DND-41 (cell line): ENCODE measurements around the gene HMGCR.
"Not testable (repeated sequence)": the region's sequence is repeated elsewhere in the genome, so short reads cannot be mapped to it uniquely, and the experiment has no call there.

Source experiments
- ATAC-seq: fragments of 200-7000 bp; cut with Tn5 transposase; 3 replicates; pipeline ENCODE4 v1.9.1; 2021; ENCODE audit warnings: low read depth; ENCODE audit not compliant: insufficient read depth
- DNase-seq: peaks from one replicate; pipeline ENCODE4 v3.0.0-alpha.2; 2020
- H2AFZ ChIP-seq: 2 replicates; pipeline ENCODE4 v1.6.0; 2012; ENCODE audit warnings: low read depth, low read length
- H3K27ac ChIP-seq: 2 replicates; pipeline ENCODE4 v1.5.1; 2012; ENCODE audit warnings: low read length, inconsistent platforms
- H3K27me3 ChIP-seq: fragments of 200-600 bp; sonication (generic); 2 replicates; pipeline ENCODE4 v1.6.0; 2012; ENCODE audit warnings: low read length, mild to moderate bottlenecking, inconsistent platforms; ENCODE audit not compliant: insufficient read depth, poor library complexity
- H3K36me3 ChIP-seq: 2 replicates; pipeline ENCODE4 v1.5.1; 2012; ENCODE audit warnings: low read length, inconsistent platforms; ENCODE audit not compliant: insufficient read depth
- H3K4me1 ChIP-seq: 2 replicates; pipeline ENCODE4 v1.5.1; 2012; ENCODE audit warnings: mild to moderate bottlenecking, low read length; ENCODE audit not compliant: insufficient read depth
- H3K4me2 ChIP-seq: 2 replicates; pipeline ENCODE4 v1.6.0; 2012; ENCODE audit warnings: mild to moderate bottlenecking, moderate library complexity, low read length, inconsistent platforms; ENCODE audit not compliant: insufficient read depth
- H3K4me3 ChIP-seq, 2 experiments: fragments of 200-600 bp in 1 of 2; shearing (Covaris generic) in 1 of 2; 2 replicates each; pipeline ENCODE4 v1.5.1; 2012 to 2016; ENCODE audit warnings: inconsistent platforms in 2 of 2, low read length in 2 of 2, mild to moderate bottlenecking in 2 of 2, low read depth in 1 of 2, moderate library complexity in 1 of 2
- H3K79me2 ChIP-seq: 2 replicates; pipeline ENCODE4 v1.6.0; 2012; ENCODE audit warnings: low read length, inconsistent platforms; ENCODE audit not compliant: insufficient read depth
- H3K9ac ChIP-seq: 2 replicates; pipeline ENCODE4 v1.6.0; 2012; ENCODE audit warnings: low read depth, mild to moderate bottlenecking, inconsistent platforms, low read length, moderate library complexity
- H3K9me3 ChIP-seq: 2 replicates; pipeline ENCODE4 v1.5.1; 2012; ENCODE audit warnings: low read length, moderate library complexity, mild to moderate bottlenecking, inconsistent platforms; ENCODE audit not compliant: insufficient read depth, severe bottlenecking
- H4K20me1 ChIP-seq: 2 replicates; pipeline ENCODE4 v1.6.0; 2012; ENCODE audit warnings: low read length; ENCODE audit not compliant: insufficient read depth
- EZH2 ChIP-seq: IDR thresholded peaks from 3 replicates; pipeline ENCODE4 v1.6.1; 2012; ENCODE audit warnings: borderline replicate concordance, low read depth, mild to moderate bottlenecking, moderate library complexity, low read length, inconsistent platforms; ENCODE audit not compliant: severe bottlenecking
- TF ChIP-seq, protein P1 (sequence below): IDR thresholded peaks from 2 replicates; pipeline ENCODE4 v1.5.1; 2012; ENCODE audit warnings: borderline replicate concordance, low read length, moderate library complexity, mild to moderate bottlenecking; ENCODE audit not compliant: poor library complexity, severe bottlenecking; ENCODE audit errors: extremely low read depth

The HMGCR gene

DNA sequence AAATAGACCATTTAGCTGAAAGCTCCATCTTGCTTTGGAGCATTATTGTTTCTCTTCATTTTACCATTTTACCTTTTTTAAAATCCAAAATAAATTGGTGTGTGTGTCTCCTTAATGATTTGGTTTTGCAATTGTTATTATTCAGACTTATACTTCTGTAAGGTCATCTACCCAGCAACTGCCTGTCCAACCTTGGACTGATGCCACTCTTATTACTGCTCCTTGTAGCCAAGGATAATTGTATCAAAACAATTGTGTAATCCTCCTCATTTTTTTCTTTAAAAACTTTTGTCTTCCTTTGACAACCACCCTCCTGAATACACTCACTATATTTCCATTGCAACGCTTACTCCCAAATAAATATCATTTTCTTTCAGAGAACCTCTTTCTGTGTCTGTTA is 30.3 kb upstream of the HMGCR start:
- H3K36me3 ChIP-seq: no peaks in the 10 kb centered on the region
- H4K20me1 ChIP-seq: no peaks in the 10 kb centered on the region
- no peak overlapping the region for H3K4me2 ChIP-seq
- no peak overlapping the region for H3K4me3 ChIP-seq
- DNase-seq: no peak
- TF ChIP-seq, protein P1, sequence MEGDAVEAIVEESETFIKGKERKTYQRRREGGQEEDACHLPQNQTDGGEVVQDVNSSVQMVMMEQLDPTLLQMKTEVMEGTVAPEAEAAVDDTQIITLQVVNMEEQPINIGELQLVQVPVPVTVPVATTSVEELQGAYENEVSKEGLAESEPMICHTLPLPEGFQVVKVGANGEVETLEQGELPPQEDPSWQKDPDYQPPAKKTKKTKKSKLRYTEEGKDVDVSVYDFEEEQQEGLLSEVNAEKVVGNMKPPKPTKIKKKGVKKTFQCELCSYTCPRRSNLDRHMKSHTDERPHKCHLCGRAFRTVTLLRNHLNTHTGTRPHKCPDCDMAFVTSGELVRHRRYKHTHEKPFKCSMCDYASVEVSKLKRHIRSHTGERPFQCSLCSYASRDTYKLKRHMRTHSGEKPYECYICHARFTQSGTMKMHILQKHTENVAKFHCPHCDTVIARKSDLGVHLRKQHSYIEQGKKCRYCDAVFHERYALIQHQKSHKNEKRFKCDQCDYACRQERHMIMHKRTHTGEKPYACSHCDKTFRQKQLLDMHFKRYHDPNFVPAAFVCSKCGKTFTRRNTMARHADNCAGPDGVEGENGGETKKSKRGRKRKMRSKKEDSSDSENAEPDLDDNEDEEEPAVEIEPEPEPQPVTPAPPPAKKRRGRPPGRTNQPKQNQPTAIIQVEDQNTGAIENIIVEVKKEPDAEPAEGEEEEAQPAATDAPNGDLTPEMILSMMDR: no peak
- no peak for TF ChIP-seq EZH2
- ATAC-seq: no peak
- no peak overlapping the region for H2AFZ ChIP-seq
- H3K27ac ChIP-seq: no peak overlapping the region
- H3K9me3 ChIP-seq: no peaks in the 10 kb centered on the region
- H3K9ac ChIP-seq: no peak overlapping the region
- H3K27me3 ChIP-seq: no peaks in the 10 kb centered on the region
- no peaks in the 10 kb centered on the region for H3K4me1 ChIP-seq
- H3K79me2 ChIP-seq: no peaks in the 10 kb centered on the region

DNA sequence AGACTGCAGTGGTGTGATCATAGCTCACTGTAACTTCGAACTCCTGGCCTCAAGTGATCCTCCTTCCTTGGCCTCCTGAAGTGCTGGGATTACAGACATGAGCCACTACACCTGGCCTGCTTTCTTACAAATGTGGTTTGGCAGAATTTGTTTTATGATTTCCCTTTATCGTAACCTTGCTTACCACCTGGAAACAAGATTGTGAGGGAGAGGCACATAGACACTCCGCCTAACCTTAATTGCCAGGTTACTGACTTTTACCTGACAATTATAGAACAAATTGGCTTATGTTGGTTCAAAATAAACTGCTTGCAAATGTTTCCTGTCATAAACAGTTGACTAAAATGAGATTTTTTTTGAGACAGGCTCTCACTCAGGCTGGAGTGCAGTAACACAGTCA is 26.8 kb upstream of the HMGCR start:
- Histone ChIP-seq H3K4me3 (no peak overlapping the region), H3K4me2 (no peak overlapping the region), H3K9ac (no peak overlapping the region), H2AFZ (no peak overlapping the region), H3K36me3 (no peaks in the 10 kb centered on the region), H3K27ac (no peak overlapping the region), H3K9me3 (no peaks in the 10 kb centered on the region), H4K20me1 (no peaks in the 10 kb centered on the region), H3K27me3 (no peaks in the 10 kb centered on the region), H3K4me1 (no peaks in the 10 kb centered on the region), H3K79me2 (no peaks in the 10 kb centered on the region)
- DNase-seq (no peak), ATAC-seq (no peak)
- TF ChIP-seq, protein P1: no peak
- TF ChIP-seq EZH2: no peak

DNA sequence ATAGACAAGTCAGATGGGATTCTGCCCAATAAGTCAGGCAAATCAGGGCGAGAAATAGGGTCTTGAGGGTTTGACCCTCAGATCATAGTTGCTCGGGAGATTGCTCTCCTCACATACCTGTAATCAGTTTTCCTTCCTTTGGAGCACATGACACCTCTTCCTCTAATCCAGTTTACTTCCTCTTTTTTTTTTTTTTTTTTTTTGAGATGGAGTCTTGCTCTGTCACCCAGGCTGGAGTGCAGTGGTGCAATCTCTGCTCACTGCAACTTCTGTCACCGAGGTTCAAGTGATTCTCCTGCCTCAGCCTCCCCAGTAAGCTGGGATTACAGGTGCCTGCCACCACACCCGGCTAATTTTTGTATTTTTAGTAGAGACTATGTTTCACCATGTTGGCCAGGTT is 17.9 kb upstream of the HMGCR start:
- ATAC-seq, H2AFZ ChIP-seq, H4K20me1 ChIP-seq, H3K4me2 ChIP-seq, H3K79me2 ChIP-seq, H3K36me3 ChIP-seq, H3K4me3 ChIP-seq, H3K4me1 ChIP-seq, DNase-seq, H3K9me3 ChIP-seq, H3K27ac ChIP-seq, H3K9ac ChIP-seq, H3K27me3 ChIP-seq: not testable (repeated sequence)

DNA sequence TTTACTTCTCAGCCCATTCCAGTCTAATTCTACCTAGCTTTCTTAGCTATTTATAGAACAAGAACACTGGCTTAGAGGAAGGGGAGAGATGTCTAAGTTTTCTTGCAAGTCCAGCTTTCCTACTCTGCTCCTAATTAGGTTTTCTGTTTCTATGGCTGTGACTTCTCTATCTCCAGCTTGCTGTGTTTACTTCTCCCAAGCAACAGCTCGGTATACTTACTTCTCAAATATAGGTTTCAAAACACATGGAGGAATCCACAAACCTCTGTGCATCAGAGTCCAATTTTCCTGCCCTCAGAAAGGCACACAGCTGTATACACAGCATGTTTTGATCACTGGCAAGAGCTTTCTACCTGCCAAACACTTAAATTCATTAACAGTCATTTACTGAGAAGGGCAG is 17.4 kb upstream of the HMGCR start:
- H3K4me1 ChIP-seq: no peaks in the 10 kb centered on the region
- no peak for DNase-seq
- no peak overlapping the region for H2AFZ ChIP-seq
- ATAC-seq: no peak
- no peak overlapping the region for H3K9ac ChIP-seq
- H3K36me3 ChIP-seq: no peaks in the 10 kb centered on the region
- no peaks in the 10 kb centered on the region for H3K9me3 ChIP-seq
- H4K20me1 ChIP-seq: no peaks in the 10 kb centered on the region
- H3K27me3 ChIP-seq: no peaks in the 10 kb centered on the region
- H3K27ac ChIP-seq: no peak overlapping the region
- no peak overlapping the region for H3K4me2 ChIP-seq
- TF ChIP-seq EZH2: no peak
- TF ChIP-seq, protein P1: no peak
- no peak overlapping the region for H3K4me3 ChIP-seq
- no peaks in the 10 kb centered on the region for H3K79me2 ChIP-seq
